ENCODE results near the gene NUDT22. TPM values are rescaled to one million over a fixed set of nuclear protein-coding genes. Genes with fewer than 3 reads are reported as not detected.

The NUDT22 gene
- total and polyA plus RNA-seq, 7 experiments from 2014 or later, result 40.7 to 94.0 (median 56.9) TPM

- Histone ChIP-seq H3K9me3 (ENCODE audit: control insufficient read depth in 2 of 3, low read length in 3 of 3) (no peaks in the 10 kb centered on the region), H3K4me1 (ENCODE audit: control insufficient read depth in 2 of 2, insufficient read depth in 2 of 2, low read length in 2 of 2) (peaks cover 6 to 17% of the 10 kb centered on the region in 2 donors), H3K27me3 (ENCODE audit: control insufficient read depth in 2 of 2, insufficient read depth in 2 of 2, low read length in 2 of 2) (no peaks in the 10 kb centered on the region), H3K27ac (ENCODE audit: low read depth, low read length) (no peak overlapping the region), H3K36me3 (ENCODE audit: control insufficient read depth in 2 of 3, insufficient read depth in 3 of 3, low read length in 3 of 3) (peaks cover 26 to 51% (median 32%) of the 10 kb centered on the region in 3 experiments), H3K4me3 (ENCODE audit: low read length) (no peak overlapping the region)
- Mint-ChIP-seq H3K9me3 (no peaks in the 10 kb centered on the region), H3K36me3 (peaks cover 5 to 34% (median 22%) of the 10 kb centered on the region in 5 donors), H3K27me3 (no peaks in the 10 kb centered on the region), H3K27ac (peak overlapping the region in 3 of 9 donors; percentile 24 to 56 (median 47)), H3K4me1 (peaks cover 0 to 36% (median 28%) of the 10 kb centered on the region in 7 donors), H3K4me3 (no peak overlapping the region)
- CTCF ChIA-PET, result interaction anchor here (0.6 to 1.9 kb wide), 2 partner anchors 12 to 31 kb away, joined by 3 to 6 read pairs; no protein-coding TSS in a partner anchor
- ATAC-seq (no peak), DNase-seq (no peak)
- intact Hi-C loops (cut with micrococcal nuclease), result no loop called here
- POLR2A ChIA-PET, result interaction anchor here (0.6 kb wide), 1 partner anchor 96 kb away, joined by 3 read pairs; no protein-coding TSS in a partner anchor
Observed at GRCh38 chr11:64192434-64192833, 33.6 kb upstream of the NUDT22 start.

DNA sequence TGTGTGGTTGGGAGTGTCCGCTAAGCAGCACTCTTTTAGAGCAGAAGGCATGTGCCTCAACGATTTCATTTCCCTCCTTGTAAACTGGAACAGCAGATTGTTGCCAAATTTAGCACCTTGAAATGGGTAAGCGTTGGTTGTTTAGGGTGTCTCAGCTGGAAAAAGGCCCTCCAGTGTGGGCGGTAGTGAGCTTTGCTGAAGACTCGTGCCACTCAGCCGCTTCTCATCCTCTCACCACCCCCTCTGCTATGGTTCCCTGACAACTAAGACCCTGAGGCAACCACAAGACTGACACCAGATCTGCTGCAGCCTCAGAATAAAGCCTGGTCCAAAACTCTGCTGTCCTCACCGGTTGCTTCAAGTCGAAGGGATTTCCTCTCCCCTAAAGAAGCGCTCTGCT lies 29.4 kb upstream of the NUDT22 start:
- no peak for ATAC-seq

DNA sequence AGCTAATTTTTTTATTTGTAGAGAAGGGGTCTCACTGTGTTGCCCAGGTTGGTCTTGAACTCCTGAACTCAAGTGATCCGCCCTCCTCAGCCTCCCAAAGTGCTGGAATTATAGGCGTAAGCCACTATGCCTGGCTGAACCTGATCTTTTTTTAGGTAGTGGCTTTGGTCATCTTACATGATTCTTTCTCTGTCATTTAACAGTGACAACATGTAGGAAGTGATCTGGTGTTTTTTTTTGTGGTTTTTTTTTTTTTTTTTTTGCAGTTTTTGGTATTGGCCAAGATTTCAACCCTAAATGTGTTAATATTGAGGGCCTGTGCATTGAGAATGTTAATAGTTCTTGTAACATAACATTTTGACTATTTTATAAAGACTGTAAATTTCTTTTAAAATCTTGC lies 27.6 kb upstream of the NUDT22 start:
- H3K36me3 ChIP-seq (ENCODE audit: control insufficient read depth in 2 of 3, insufficient read depth in 3 of 3, low read length in 3 of 3), result peaks cover 28 to 95% (median 31%) of the 10 kb centered on the region in 3 experiments
- no peaks in the 10 kb centered on the region for H3K9me3 ChIP-seq (ENCODE audit: control insufficient read depth in 2 of 3, low read length in 3 of 3)
- Mint-ChIP-seq H3K4me1 (peaks cover 0 to 26% (median 3%) of the 10 kb centered on the region in 7 donors), H3K9me3 (no peaks in the 10 kb centered on the region), H3K27ac (peak overlapping the region in 1 of 9 donors; percentile 14), H3K36me3 (peaks cover 5 to 59% (median 31%) of the 10 kb centered on the region in 5 donors), H3K4me3 (no peak overlapping the region), H3K27me3 (no peaks in the 10 kb centered on the region)
- DNase-seq (no peak), ATAC-seq (no peak)
- H3K4me3 ChIP-seq (ENCODE audit: low read length), result no peak overlapping the region
- CTCF ChIA-PET, result no interaction called here
- intact Hi-C loops (cut with micrococcal nuclease), result no loop called here
- H3K4me1 ChIP-seq (ENCODE audit: control insufficient read depth in 2 of 2, insufficient read depth in 2 of 2, low read length in 2 of 2), result no peaks in the 10 kb centered on the region
- POLR2A ChIA-PET, result interaction anchor here (1.1 kb wide), 1 partner anchor 105 kb away, joined by 3 read pairs; no protein-coding TSS in a partner anchor
- no peaks in the 10 kb centered on the region for H3K27me3 ChIP-seq (ENCODE audit: control insufficient read depth in 2 of 2, insufficient read depth in 2 of 2, low read length in 2 of 2)
- H3K27ac ChIP-seq (ENCODE audit: low read depth, low read length), result no peak overlapping the region

More for the DNA sequence above, 29.4 kb upstream of the NUDT22 start:
- CTCF ChIA-PET, result no interaction called here
- peak overlapping the region in 6 of 9 donors; percentile 8 to 59 (median 23) for H3K27ac Mint-ChIP-seq
- intact Hi-C loops (cut with micrococcal nuclease), result no loop called here
- no peak overlapping the region for H3K27ac ChIP-seq (ENCODE audit: low read depth, low read length)
- H3K27me3 ChIP-seq (ENCODE audit: control insufficient read depth in 2 of 2, insufficient read depth in 2 of 2, low read length in 2 of 2), result no peaks in the 10 kb centered on the region
- H3K27me3 Mint-ChIP-seq, result no peaks in the 10 kb centered on the region
- no peaks in the 10 kb centered on the region for H3K4me1 ChIP-seq (ENCODE audit: control insufficient read depth in 2 of 2, insufficient read depth in 2 of 2, low read length in 2 of 2)
- no peaks in the 10 kb centered on the region for H3K9me3 ChIP-seq (ENCODE audit: control insufficient read depth in 2 of 3, low read length in 3 of 3)
- H3K9me3 Mint-ChIP-seq, result no peaks in the 10 kb centered on the region
- H3K4me3 Mint-ChIP-seq, result no peak overlapping the region
- no peak overlapping the region for H3K4me3 ChIP-seq (ENCODE audit: low read length)
- H3K36me3 Mint-ChIP-seq, result peaks cover 5 to 48% (median 23%) of the 10 kb centered on the region in 5 donors
- POLR2A ChIA-PET, result interaction anchor here (0.6 to 1.2 kb wide), 2 partner anchors 10 to 27 kb away, joined by 4 to 5 read pairs; partner anchors contain the start of gene FERMT3
- H3K4me1 Mint-ChIP-seq, result peaks cover 0 to 26% (median 12%) of the 10 kb centered on the region in 7 donors
- no peak for DNase-seq
- H3K36me3 ChIP-seq (ENCODE audit: control insufficient read depth in 2 of 3, insufficient read depth in 3 of 3, low read length in 3 of 3), result peaks cover 28 to 90% (median 32%) of the 10 kb centered on the region in 3 experiments

DNA sequence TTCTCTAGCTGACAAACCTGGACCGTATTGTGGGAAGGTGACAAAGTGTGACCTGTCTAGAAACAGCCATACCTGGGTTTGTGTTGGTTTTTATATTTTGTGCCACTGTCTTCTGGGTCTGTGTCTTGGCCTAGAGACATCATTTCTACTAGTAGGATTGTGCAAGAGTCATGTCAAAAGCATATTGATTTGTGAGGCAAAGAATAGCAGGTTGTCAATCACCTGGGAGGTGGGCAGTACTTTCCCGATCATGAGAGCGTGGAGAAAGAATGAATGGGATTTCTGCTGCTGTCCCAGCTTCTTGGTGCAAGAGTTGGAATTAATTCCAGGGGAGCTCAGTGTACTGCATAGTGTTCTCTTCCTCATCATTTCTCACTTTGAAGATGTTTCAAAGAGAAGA lies 24.5 kb upstream of the NUDT22 start:
- no peak overlapping the region for H3K27ac ChIP-seq (ENCODE audit: low read depth, low read length)
- intact Hi-C loops (cut with micrococcal nuclease), result no loop called here
- H3K27me3 ChIP-seq (ENCODE audit: control insufficient read depth in 2 of 2, insufficient read depth in 2 of 2, low read length in 2 of 2), result no peaks in the 10 kb centered on the region
- Mint-ChIP-seq H3K4me3 (no peak overlapping the region), H3K36me3 (peaks cover 5 to 45% (median 24%) of the 10 kb centered on the region in 5 donors), H3K9me3 (no peaks in the 10 kb centered on the region), H3K27ac (peak overlapping the region in 2 of 9 donors; percentile 14 to 43), H3K27me3 (no peaks in the 10 kb centered on the region), H3K4me1 (peaks cover 15 to 44% (median 23%) of the 10 kb centered on the region in 7 donors)
- H3K4me1 ChIP-seq (ENCODE audit: control insufficient read depth in 2 of 2, insufficient read depth in 2 of 2, low read length in 2 of 2), result peaks cover 17 to 21% of the 10 kb centered on the region in 2 donors
- peaks cover 9 to 73% (median 19%) of the 10 kb centered on the region in 3 experiments for H3K36me3 ChIP-seq (ENCODE audit: control insufficient read depth in 2 of 3, insufficient read depth in 3 of 3, low read length in 3 of 3)
- CTCF ChIA-PET, result interaction anchor here (0.7 to 2.1 kb wide), 3 partner anchors 12 to 67 kb away, joined by 3 to 5 read pairs (median 3); no protein-coding TSS in a partner anchor
- H3K9me3 ChIP-seq (ENCODE audit: control insufficient read depth in 2 of 3, low read length in 3 of 3), result no peaks in the 10 kb centered on the region
- DNase-seq (no peak), ATAC-seq (no peak)
- no peak overlapping the region for H3K4me3 ChIP-seq (ENCODE audit: low read length)
- POLR2A ChIA-PET, result interaction anchor here (1.0 to 1.2 kb wide), 3 partner anchors 48 to 102 kb away, joined by 3 to 7 read pairs (median 4); no protein-coding TSS in a partner anchor

- Mint-ChIP-seq H3K9me3 (no peaks in the 10 kb centered on the region), H3K4me1 (peaks cover 15 to 39% (median 28%) of the 10 kb centered on the region in 7 donors), H3K27me3 (no peaks in the 10 kb centered on the region), H3K36me3 (peaks cover 0 to 45% (median 15%) of the 10 kb centered on the region in 5 donors), H3K4me3 (no peak overlapping the region), H3K27ac (no peak overlapping the region)
- H3K27me3 ChIP-seq (ENCODE audit: control insufficient read depth in 2 of 2, insufficient read depth in 2 of 2, low read length in 2 of 2), result no peaks in the 10 kb centered on the region
- H3K4me1 ChIP-seq (ENCODE audit: control insufficient read depth in 2 of 2, insufficient read depth in 2 of 2, low read length in 2 of 2), result peaks cover 18 to 23% of the 10 kb centered on the region in 2 donors
- no peak overlapping the region for H3K4me3 ChIP-seq (ENCODE audit: low read length)
- DNase-seq, result no peak
- CTCF ChIA-PET, result interaction anchor here (1.5 to 7.4 kb wide), 4 partner anchors 22 to 100 kb away, joined by 3 to 165 read pairs (median 66); partner anchors contain the start of genes CATSPERZ, ESRRA, NUDT22 and TRPT1
- H3K9me3 ChIP-seq (ENCODE audit: control insufficient read depth in 2 of 3, low read length in 3 of 3), result no peaks in the 10 kb centered on the region
- H3K27ac ChIP-seq (ENCODE audit: low read depth, low read length), result no peak overlapping the region
- intact Hi-C loops (cut with micrococcal nuclease), result no loop called here
- POLR2A ChIA-PET, result interaction anchor here (0.7 to 11.2 kb wide), 5 partner anchors 16 to 42 kb away, joined by 3 to 220 read pairs (median 4); partner anchors contain the start of genes FKBP2, NUDT22, STIP1 and TRPT1
- no peak for ATAC-seq
- H3K36me3 ChIP-seq (ENCODE audit: control insufficient read depth in 2 of 3, insufficient read depth in 3 of 3, low read length in 3 of 3), result peaks cover 0 to 67% (median 8%) of the 10 kb centered on the region in 3 experiments
Observed at GRCh38 chr11:64202992-64203391, 23.1 kb upstream of the NUDT22 start.

- no peaks in the 10 kb centered on the region for H3K9me3 ChIP-seq (ENCODE audit: control insufficient read depth in 2 of 3, low read length in 3 of 3)
- H3K27me3 ChIP-seq (ENCODE audit: control insufficient read depth in 2 of 2, insufficient read depth in 2 of 2, low read length in 2 of 2), result no peaks in the 10 kb centered on the region
- H3K4me1 Mint-ChIP-seq, result peaks cover 19 to 43% (median 32%) of the 10 kb centered on the region in 7 donors
- ATAC-seq (no peak), DNase-seq (no peak)
- intact Hi-C loops (cut with micrococcal nuclease), result loop anchor here (1.0 to 2.0 kb wide), 8 partner anchors 17 to 449 kb away; partner anchors contain the start of genes DNAJC4 (in 1 of the 2), GPR137 (in 1 of the 2), NUDT22 (in 1 of the 2) and PLCB3 (in 1 of the 2)
- H3K4me1 ChIP-seq (ENCODE audit: control insufficient read depth in 2 of 2, insufficient read depth in 2 of 2, low read length in 2 of 2), result peaks cover 24 to 28% of the 10 kb centered on the region in 2 donors
- no peaks in the 10 kb centered on the region for H3K9me3 Mint-ChIP-seq
- H3K27me3 Mint-ChIP-seq, result no peaks in the 10 kb centered on the region
- H3K4me3 Mint-ChIP-seq, result no peak overlapping the region
- no peak overlapping the region for H3K4me3 ChIP-seq (ENCODE audit: low read length)
- H3K36me3 ChIP-seq (ENCODE audit: control insufficient read depth in 2 of 3, insufficient read depth in 3 of 3, low read length in 3 of 3), result peaks cover 0 to 63% (median 8%) of the 10 kb centered on the region in 3 experiments
- peaks cover 0 to 47% (median 15%) of the 10 kb centered on the region in 5 donors for H3K36me3 Mint-ChIP-seq
- H3K27ac Mint-ChIP-seq, result peak overlapping the region in 2 of 9 donors; percentile 31 to 59
- CTCF ChIA-PET, result interaction anchor here (1.1 to 7.4 kb wide), 13 partner anchors 9 to 142 kb away, joined by 3 to 165 read pairs (median 16); partner anchors contain the start of genes BAD, CATSPERZ, ESRRA and NUDT22
- POLR2A ChIA-PET, result interaction anchor here (0.8 to 11.2 kb wide), 9 partner anchors 17 to 329 kb away, joined by 3 to 220 read pairs (median 58); partner anchors contain the start of genes CATSPERZ, CCDC88B, ESRRA and FKBP2
- H3K27ac ChIP-seq (ENCODE audit: low read depth, low read length), result no peak overlapping the region
Observed at GRCh38 chr11:64203421-64204079, 22.5 kb upstream of the NUDT22 start.
